22Rv1 (cell line): ENCODE data around the gene ELOVL1.

ENCODE experiments used
- CTCF ChIP-seq: fragments of 450-650 bp; IDR thresholded peaks from 2 replicates; pipeline ENCODE4 v1.5.1; 2017; ENCODE audit warnings: mild to moderate bottlenecking
- ZFX ChIP-seq: fragments of 450-650 bp; IDR thresholded peaks from 2 replicates; pipeline ENCODE4 v1.6.1; 2017; ENCODE audit warnings: antibody characterized with exemption, borderline replicate concordance

DNA sequence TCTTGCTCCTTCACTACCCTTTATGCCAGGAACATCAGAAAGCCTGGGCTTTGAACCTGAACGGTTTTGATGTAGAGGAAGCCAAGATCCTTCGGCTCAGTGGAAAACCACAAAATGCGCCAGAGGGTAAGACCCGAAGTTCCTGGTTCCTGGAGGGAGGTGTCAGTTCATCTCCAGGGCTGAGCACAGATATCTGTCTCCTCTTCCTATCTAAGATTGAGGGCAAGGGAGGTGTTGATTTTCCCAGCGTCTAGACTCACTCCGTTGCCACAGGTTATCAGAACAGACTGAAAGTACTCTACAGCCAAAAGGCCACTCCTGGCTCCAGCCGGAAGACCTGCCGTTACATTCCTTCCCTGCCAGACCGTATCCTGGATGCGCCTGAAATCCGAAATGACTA lies 8.1 kb downstream of the ELOVL1 start:
- TF ChIP-seq CTCF (no peak), ZFX (no peak)
